ENCODE results near the gene MGLL.
"Not testable (repeated sequence)": the region's sequence is repeated elsewhere in the genome, so short reads cannot be mapped to it uniquely, and the experiment has no call there.

Gene MGLL

DNA sequence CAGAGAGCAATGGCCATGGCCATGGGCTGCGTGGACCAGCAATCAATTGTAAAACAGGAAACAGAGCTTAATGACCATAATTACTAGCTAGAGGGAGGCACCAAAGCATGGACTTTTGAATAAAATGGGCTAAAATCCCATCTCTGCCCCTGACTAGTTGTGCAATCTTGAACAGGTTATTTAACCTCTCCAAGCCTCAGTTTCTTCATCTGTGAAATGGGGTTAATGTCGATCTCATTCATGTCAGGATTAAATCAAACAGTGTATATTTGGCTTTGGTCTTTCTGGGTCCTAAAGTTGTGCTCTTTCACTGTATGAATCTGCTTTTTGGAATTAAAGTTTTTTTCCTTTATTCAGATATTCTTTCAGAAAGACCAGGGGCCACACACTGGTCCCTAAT, 113.5 kb downstream of the MGLL start:
- TF ChIP-seq, protein P1, sequence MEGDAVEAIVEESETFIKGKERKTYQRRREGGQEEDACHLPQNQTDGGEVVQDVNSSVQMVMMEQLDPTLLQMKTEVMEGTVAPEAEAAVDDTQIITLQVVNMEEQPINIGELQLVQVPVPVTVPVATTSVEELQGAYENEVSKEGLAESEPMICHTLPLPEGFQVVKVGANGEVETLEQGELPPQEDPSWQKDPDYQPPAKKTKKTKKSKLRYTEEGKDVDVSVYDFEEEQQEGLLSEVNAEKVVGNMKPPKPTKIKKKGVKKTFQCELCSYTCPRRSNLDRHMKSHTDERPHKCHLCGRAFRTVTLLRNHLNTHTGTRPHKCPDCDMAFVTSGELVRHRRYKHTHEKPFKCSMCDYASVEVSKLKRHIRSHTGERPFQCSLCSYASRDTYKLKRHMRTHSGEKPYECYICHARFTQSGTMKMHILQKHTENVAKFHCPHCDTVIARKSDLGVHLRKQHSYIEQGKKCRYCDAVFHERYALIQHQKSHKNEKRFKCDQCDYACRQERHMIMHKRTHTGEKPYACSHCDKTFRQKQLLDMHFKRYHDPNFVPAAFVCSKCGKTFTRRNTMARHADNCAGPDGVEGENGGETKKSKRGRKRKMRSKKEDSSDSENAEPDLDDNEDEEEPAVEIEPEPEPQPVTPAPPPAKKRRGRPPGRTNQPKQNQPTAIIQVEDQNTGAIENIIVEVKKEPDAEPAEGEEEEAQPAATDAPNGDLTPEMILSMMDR (conservative IDR thresholded peaks at IDR 0.05) = no peak
- no peak for TF ChIP-seq ZFX (IDR thresholded peaks at IDR 0.05)
- H3K27ac ChIP-seq = no peak overlapping the region

DNA sequence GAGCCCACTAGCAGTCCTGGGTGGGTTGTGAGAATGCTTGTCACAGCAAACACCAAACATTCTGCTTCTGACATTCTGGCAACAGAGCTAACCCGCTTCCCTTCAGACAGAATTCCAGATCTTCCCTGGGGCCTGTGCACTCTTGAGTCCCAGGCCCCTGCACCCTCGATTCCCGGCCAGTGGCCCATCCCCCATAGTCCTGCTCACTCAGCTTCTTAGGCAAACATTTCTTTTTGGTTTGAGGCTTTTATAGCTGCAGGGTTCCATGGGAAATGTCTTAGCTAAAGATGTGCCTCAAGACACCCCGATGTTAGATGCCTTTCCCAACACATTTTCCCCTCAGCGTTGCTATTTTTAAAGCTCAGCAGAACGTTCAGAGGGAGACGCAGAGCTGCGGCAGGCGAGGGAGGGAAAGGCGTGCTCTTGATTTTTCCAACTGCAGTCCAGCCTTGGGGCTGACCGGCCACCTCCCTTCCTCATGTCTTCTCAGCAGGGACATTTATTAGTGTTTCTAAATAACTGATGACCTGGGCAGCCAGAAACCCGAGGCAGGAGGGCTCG, 114.4 kb downstream of the MGLL start:
- no peak overlapping the region for H3K27ac ChIP-seq
- TF ChIP-seq, protein P1 (conservative IDR thresholded peaks at IDR 0.05) = no peak
- no peak for TF ChIP-seq ZFX (IDR thresholded peaks at IDR 0.05)

DNA sequence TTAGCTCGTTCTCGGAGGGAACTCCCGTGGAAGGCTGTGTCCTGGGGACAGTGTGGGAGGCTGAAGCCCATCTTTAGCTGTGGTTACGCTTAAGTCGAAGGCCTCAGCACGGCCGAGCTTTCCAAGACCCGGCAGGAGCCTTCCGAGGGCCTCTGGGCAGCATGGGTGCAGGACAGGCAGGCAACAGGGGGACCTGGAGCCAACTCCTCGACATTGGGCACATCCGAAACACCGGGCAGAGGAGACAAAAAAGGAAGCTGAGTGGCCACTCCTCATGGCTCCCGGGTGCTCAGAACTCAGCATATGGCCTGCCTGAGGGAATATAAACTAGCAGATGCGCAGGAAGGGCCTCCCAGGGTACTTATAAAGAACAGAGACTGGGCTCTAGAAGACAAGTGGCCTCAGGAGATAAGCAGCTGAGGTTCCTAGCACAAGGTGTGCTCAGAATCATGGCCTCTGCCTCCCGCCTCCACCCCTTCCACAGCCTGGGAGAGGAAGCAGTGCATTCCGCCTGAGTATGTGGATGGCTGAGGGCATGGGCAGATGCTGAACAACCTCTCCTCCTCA, 115.4 kb downstream of the MGLL start:
- no peak for TF ChIP-seq ZFX (IDR thresholded peaks at IDR 0.05)
- TF ChIP-seq, protein P1 (conservative IDR thresholded peaks at IDR 0.05) = no peak

DNA sequence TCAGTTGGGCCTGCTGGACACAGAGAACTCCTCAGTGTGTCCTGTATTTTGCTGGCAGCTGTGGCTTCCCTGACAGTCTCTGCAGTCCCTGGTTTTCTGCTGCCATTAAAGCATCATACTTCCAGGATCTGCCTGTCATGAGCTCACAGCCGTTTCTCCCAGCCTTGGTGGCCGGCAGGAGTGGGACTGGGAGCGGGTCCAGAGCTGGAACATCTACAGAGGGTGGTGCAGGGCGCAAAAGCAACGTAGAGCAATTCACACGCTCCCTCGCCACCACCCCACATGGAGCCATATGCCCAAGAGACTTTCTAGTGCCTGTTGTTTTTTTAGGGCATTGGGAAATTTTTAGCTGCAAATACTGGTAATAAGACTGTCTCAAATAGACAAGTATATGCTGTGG, 116.0 kb downstream of the MGLL start:
- TF ChIP-seq ZFX (IDR thresholded peaks at IDR 0.05) = no peak
- TF ChIP-seq, protein P1 (conservative IDR thresholded peaks at IDR 0.05) = no peak
- no peak overlapping the region for H3K27ac ChIP-seq

More for the DNA sequence above, 115.4 kb downstream of the MGLL start:
- no peak overlapping the region for H3K27ac ChIP-seq

DNA sequence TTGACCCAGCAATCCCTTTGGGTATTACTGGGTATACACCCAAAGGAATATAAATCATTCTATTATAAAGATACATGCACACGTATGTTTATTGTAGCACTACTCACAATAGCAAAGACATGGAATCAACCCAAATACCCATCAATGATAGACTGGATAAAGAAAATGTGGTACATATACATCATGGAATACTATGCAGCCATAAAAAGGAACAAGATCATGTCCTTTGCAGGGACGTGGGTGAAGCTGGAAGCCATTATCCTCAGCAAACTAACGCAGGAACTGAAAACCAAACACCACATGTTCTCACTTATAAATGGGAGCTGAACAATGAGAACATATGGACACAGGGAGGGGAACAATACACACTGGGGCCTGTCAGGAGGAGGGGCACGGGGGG, 117.5 kb downstream of the MGLL start:
- not testable (repeated sequence) for H3K27ac ChIP-seq

DNA sequence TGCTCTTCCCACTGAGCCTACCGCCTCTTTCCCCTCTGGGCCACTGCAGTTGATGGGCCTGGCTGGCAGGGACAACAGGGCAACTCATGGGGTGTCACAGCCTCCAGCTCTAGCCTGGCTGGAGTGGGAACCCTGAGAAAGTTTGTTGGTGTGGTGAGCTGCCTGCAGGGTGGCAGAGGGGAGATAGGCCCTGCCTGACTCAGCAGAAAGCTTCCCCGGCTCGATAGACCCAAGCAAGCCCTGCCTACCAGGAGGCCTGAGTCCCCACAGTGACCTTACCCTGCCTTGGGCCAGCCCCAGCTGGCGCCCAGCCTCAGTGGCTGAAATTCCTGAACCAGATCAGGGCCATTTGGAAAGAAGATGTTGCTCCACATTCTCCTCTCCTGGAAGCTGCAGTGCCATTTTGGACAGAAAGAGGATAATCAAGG, 120.2 kb downstream of the MGLL start:
- no peak overlapping the region for H3K27ac ChIP-seq
- no peak for TF ChIP-seq ZFX (IDR thresholded peaks at IDR 0.05)
- TF ChIP-seq, protein P1 (conservative IDR thresholded peaks at IDR 0.05) = no peak

DNA sequence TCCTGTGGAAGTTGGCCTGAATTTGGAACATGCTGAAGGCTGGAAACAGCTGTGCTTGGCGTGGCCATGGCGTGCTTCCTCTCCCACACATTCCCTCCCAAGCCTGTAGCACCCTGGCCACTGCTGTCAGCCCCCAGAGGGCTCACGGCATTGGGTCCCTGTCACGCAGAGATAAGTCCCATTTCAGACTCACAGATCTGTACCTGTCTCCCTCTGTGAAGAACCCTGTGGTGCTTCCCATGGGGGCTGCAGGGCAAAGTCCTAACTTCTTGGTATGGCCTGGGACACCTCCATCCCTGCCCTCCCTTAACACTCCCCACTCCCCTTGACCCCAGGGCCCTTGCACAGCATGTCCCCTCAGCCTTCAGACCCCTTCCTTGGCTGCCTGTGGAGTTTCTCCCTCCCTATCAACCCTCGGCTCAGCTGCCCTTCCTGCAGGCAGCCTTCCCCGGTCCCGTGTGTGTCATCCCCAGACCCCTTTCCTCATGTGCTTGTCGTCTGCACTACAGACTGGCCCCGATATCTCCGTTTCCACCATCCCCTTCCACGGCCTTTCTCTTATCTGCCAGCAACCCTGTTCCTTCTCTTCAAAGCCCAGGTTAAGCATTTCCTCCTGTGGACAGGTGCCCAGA, 120.9 kb downstream of the MGLL start:
- no peak overlapping the region for H3K27ac ChIP-seq
- TF ChIP-seq, protein P1 (conservative IDR thresholded peaks at IDR 0.05) = no peak
- TF ChIP-seq ZFX (IDR thresholded peaks at IDR 0.05) = no peak

DNA sequence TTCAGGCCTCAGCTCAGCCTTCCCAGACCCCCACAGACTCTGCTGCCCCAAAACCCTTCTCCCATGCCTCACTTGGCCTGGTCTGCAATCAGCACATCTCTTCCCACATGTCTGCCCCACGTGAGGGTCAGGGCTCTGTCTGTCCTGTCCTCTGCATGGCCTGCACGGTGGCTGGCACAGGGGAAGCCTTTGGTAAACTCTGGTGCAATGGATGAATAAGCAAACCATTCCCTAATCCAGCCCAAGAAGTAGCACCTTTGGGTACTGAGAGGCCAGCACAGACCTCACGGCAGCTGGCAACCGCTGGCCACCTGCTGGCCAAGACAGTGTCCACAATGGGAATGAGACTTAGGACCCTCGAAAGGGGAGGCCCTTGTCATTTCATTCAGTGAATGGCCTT, 121.9 kb downstream of the MGLL start:
- TF ChIP-seq, protein P1 (conservative IDR thresholded peaks at IDR 0.05) = no peak
- TF ChIP-seq ZFX (IDR thresholded peaks at IDR 0.05) = no peak
- H3K27ac ChIP-seq = no peak overlapping the region

Measured in C4-2B (cell line).